A549 (cell line): ENCODE results near the gene IFNL3.

ENCODE experiments used
- BHLHE40 ChIP-seq: IDR thresholded peaks from 2 replicates; pipeline ENCODE4 v1.6.1; 2012; ENCODE audit warnings: low read depth, low read length, inconsistent platforms
- CTCF ChIP-seq: fragments of >200 bp; sonication (Bioruptor Twin); formaldehyde crosslinking; IDR thresholded peaks from 3 replicates; pipeline ENCODE4 v1.5.1; 2016
- EHMT2 ChIP-seq: fragments of 200-600 bp; sonication (generic); IDR thresholded peaks from 2 replicates; pipeline ENCODE4 v1.6.1; 2016; ENCODE audit warnings: antibody characterized with exemption, low read depth, mild to moderate bottlenecking, moderate library complexity
- FOSL2 ChIP-seq, 2 experiments: fragments of 450-650 bp in 1 of 2; fragments of >200 bp in 1 of 2; sonication (Bioruptor Twin) in 1 of 2; formaldehyde crosslinking; IDR thresholded peaks; 2 replicates each; pipeline versions ENCODE4 v1.5.0 to v1.6.1; 2016 to 2020; ENCODE audit warnings: mild to moderate bottlenecking in 1 of 2, moderate library complexity in 1 of 2
- MAX ChIP-seq: IDR thresholded peaks from 2 replicates; pipeline ENCODE4 v1.6.1; 2012
- MAZ ChIP-seq: fragments of 150-350 bp; IDR thresholded peaks from 2 replicates; pipeline ENCODE4 v1.6.1; 2014; ENCODE audit warnings: antibody characterized with exemption, low read depth, low read length, borderline replicate concordance
- POLR2A ChIP-seq: IDR thresholded peaks from 2 replicates; pipeline ENCODE4 v1.6.1; 2012; ENCODE audit warnings: mild to moderate bottlenecking, low read length

- TF ChIP-seq MAZ (no peak), POLR2A (no peak), EHMT2 (no peak), CTCF (no peak), MAX (no peak), BHLHE40 (no peak), FOSL2 (IDR thresholded peaks at IDR 0.05) (no peak), FOSL2 (CRISPR knock-in tag; IDR thresholded peaks at IDR 0.05) (no peak)
Measured at GRCh38 chr19:39264306-39265290, 19.8 kb upstream of the IFNL3 start.
